Smooth muscle cell (in vitro differentiated cells): ENCODE data around the gene NPAS3. TPM values are rescaled to one million over a fixed set of nuclear protein-coding genes. Genes with fewer than 3 reads are reported as not detected.
A peak's percentile ranks its signal among the peaks of the same experiment; 100 is the strongest.

Source experiments
- DNase-seq: peaks from one replicate; lab custom pipeline; 2025; ENCODE audit not compliant: unreplicated experiment; lab: John Stamatoyannopoulos, UW
- H2AFZ ChIP-seq: fragments of 200-600 bp; sonication (generic); 2 replicates; pipeline ENCODE4 v1.6.0; 2016; ENCODE audit warnings: antibody characterized with exemption, low read depth, mild to moderate bottlenecking
- H3F3A ChIP-seq: fragments of 200-600 bp; sonication (generic); 2 replicates; pipeline ENCODE4 v1.6.0; 2017; ENCODE audit warnings: antibody characterized with exemption, low read depth
- H3K27ac ChIP-seq: fragments of 200-600 bp; sonication (generic); 2 replicates; pipeline ENCODE4 v1.5.1; 2016; ENCODE audit warnings: low read depth, mild to moderate bottlenecking
- H3K27me3 ChIP-seq: fragments of 200-600 bp; sonication (generic); 2 replicates; pipeline ENCODE4 v1.6.1; 2016; ENCODE audit warnings: low read depth, mild to moderate bottlenecking
- H3K36me3 ChIP-seq: fragments of 200-600 bp; sonication (generic); 2 replicates; pipeline ENCODE4 v1.5.1; 2016; ENCODE audit warnings: low read depth
- H3K4me1 ChIP-seq: fragments of 200-600 bp; sonication (generic); 2 replicates; pipeline ENCODE4 v1.5.1; 2016; ENCODE audit warnings: low read depth
- H3K4me2 ChIP-seq: fragments of 200-600 bp; sonication (generic); 2 replicates; pipeline ENCODE4 v1.6.0; 2016; ENCODE audit warnings: mild to moderate bottlenecking
- H3K4me3 ChIP-seq: fragments of 200-600 bp; sonication (generic); 2 replicates; pipeline ENCODE4 v1.5.1; 2016; ENCODE audit warnings: mild to moderate bottlenecking
- H3K79me2 ChIP-seq: fragments of 200-600 bp; sonication (generic); 2 replicates; pipeline ENCODE4 v1.6.0; 2016; ENCODE audit warnings: low read depth, mild to moderate bottlenecking
- H3K9ac ChIP-seq: fragments of 200-600 bp; sonication (generic); 2 replicates; pipeline ENCODE4 v1.6.0; 2016; ENCODE audit warnings: low read depth
- H3K9me3 ChIP-seq: fragments of 200-600 bp; sonication (generic); replicated peaks from 2 replicates; pipeline ENCODE4 v1.5.1; 2016; ENCODE audit warnings: low read depth
- H4K20me1 ChIP-seq: fragments of 200-600 bp; sonication (generic); 2 replicates; pipeline ENCODE4 v1.6.0; 2016; ENCODE audit warnings: low read depth
- CTCF ChIP-seq: fragments of 200-600 bp; sonication (generic); IDR thresholded peaks from 2 replicates; pipeline ENCODE4 v1.5.1; 2017; ENCODE audit warnings: borderline replicate concordance, mild to moderate bottlenecking, antibody characterized with exemption; ENCODE audit not compliant: insufficient read depth, poor library complexity, severe bottlenecking
- WGBS: methylation state at CpG from one replicate; pipeline ENCODE4 v1.1.7; 2016; ENCODE audit warnings: low lambda C conversion rate; 5-methylcytosine and 5-hydroxymethylcytosine counted together
- polyA plus RNA-seq: library from polyadenylated mRNA; unstranded; fragments of >200 nt; fragmentation: Nextera tagmentation; extraction: Ambion mirVana; gene quantifications from 2 replicates; pipeline ENCODE4 v1.2.1, GENCODE V29; 2016
- total RNA-seq: library from RNA; depleted of rRNA; stranded (reverse); fragments of >200 nt; gene quantifications from 2 replicates; pipeline ENCODE4 v1.2.3, GENCODE V29; 2014

The NPAS3 gene
- total and polyA plus RNA-seq, 2 experiments from 2014 or later, result 0.79 to 2.0 TPM

- H2AFZ ChIP-seq, result peak overlapping the region; percentile 14
- no peak overlapping the region for H3K4me3 ChIP-seq
- peaks cover 21% of the 10 kb centered on the region for H3K4me1 ChIP-seq
- TF ChIP-seq CTCF, result no peak
- no peaks in the 10 kb centered on the region for H3K79me2 ChIP-seq
- peak overlapping the region; percentile 76 for H3K4me2 ChIP-seq
- H3K27ac ChIP-seq, result no peak overlapping the region
- no peaks in the 10 kb centered on the region for H3K9me3 ChIP-seq
- WGBS, result 70% methylated on average over 8 of the region's 8 CpGs
- H3K9ac ChIP-seq, result no peak overlapping the region
- no peak for DNase-seq
- no peaks in the 10 kb centered on the region for H4K20me1 ChIP-seq
- no peaks in the 10 kb centered on the region for H3K27me3 ChIP-seq
- no peaks in the 10 kb centered on the region for H3K36me3 ChIP-seq
- H3F3A ChIP-seq, result no peaks in the 10 kb centered on the region
Observed at GRCh38 chr14:33792009-33792719, 853.5 kb downstream of the NPAS3 start.

- no peaks in the 10 kb centered on the region for H3K9me3 ChIP-seq
- DNase-seq, result peak; percentile 49
- no peaks in the 10 kb centered on the region for H4K20me1 ChIP-seq
- H3K4me1 ChIP-seq, result peaks cover 18% of the 10 kb centered on the region
- no peaks in the 10 kb centered on the region for H3K36me3 ChIP-seq
- H3K4me2 ChIP-seq, result peak overlapping the region; percentile 76
- H2AFZ ChIP-seq, result peak overlapping the region; percentile 67
- H3K9ac ChIP-seq, result peak overlapping the region; percentile 36
- H3K79me2 ChIP-seq, result no peaks in the 10 kb centered on the region
- no peaks in the 10 kb centered on the region for H3F3A ChIP-seq
- WGBS, result 19% methylated on average over 16 of the region's 16 CpGs
- peak; percentile 91 for TF ChIP-seq CTCF
- no peaks in the 10 kb centered on the region for H3K27me3 ChIP-seq
- H3K27ac ChIP-seq, result no peak overlapping the region
- peak overlapping the region; percentile 15 for H3K4me3 ChIP-seq
Observed at GRCh38 chr14:33792720-33793368, 854.2 kb downstream of the NPAS3 start.

GRCh38 chr14:33793398-33794110, 854.9 kb downstream of the NPAS3 start:
- Histone ChIP-seq H2AFZ (peak overlapping the region; percentile 67), H3K4me2 (peak overlapping the region; percentile 76)
- TF ChIP-seq CTCF, result no peak

More at GRCh38 chr14:33793398-33794110, 854.9 kb downstream of the NPAS3 start:
- Histone ChIP-seq H3K27ac (no peak overlapping the region), H4K20me1 (no peaks in the 10 kb centered on the region), H3K27me3 (no peaks in the 10 kb centered on the region), H3K9me3 (no peaks in the 10 kb centered on the region), H3K79me2 (no peaks in the 10 kb centered on the region), H3F3A (no peaks in the 10 kb centered on the region), H3K4me3 (no peak overlapping the region), H3K4me1 (peaks cover 14% of the 10 kb centered on the region), H3K36me3 (no peaks in the 10 kb centered on the region), H3K9ac (no peak overlapping the region)
- WGBS, result 95% methylated on average over 11 of the region's 11 CpGs
- DNase-seq, result no peak
